Choroid plexus epithelial cell (primary cell): ENCODE measurements around the gene GRB10.

Experiments used
- DNase-seq: peaks from one replicate; pipeline ENCODE4 v3.0.0-alpha.2; 2010; ENCODE audit warnings: low read depth
- H3K4me3 ChIP-seq: 2 replicates; pipeline ENCODE4 v1.5.1; 2011; ENCODE audit warnings: low read depth, mild to moderate bottlenecking, control low read depth, low read length, moderate library complexity
- CTCF ChIP-seq: conservative IDR thresholded peaks from 2 replicates; pipeline ENCODE4 v1.5.1; 2011; ENCODE audit warnings: low read depth, mild to moderate bottlenecking, control low read depth, inconsistent platforms, low read length, moderate library complexity

GRB10 gene

DNA sequence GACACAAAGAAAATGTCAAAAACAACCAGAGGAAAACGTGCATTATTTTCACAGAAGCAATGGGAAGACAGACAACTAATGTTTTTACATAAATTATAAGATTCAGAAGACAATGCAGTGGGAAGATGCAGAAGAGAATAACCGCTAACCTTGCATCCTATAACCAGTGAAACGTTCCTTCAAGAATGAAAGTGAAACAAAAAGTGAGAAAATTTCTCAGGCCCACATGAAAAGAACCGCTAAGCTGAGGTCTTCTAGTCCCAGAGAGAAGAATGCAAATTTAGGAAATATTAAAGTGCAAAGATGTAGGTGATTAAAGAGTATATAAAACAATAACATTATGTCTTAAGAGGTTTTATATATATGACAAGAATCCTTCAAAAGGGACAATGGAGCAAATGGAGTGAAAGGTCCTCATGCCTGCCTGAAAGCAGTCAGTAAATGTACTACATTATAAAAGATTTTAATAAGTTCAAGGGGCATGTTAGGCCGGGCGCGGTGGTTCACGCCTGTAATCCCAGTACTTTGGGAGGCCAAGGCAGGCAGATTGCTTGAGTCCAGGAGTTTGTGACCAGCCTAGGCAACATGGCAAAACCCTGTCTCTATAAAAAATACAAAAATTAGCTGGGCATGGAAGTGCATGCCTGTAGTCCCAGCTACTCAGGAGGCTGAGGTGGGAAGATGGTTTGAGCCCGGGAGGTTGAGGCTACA, 174.3 kb downstream of the GRB10 start:
- DNase-seq, result peak; percentile 7
- no peak overlapping the region for H3K4me3 ChIP-seq
- no peak for TF ChIP-seq CTCF

GRCh38 chr7:50607524-50608125, 175.1 kb downstream of the GRB10 start:
- TF ChIP-seq CTCF, result no peak
- H3K4me3 ChIP-seq, result no peak overlapping the region
- DNase-seq, result peak; percentile 18

GRCh38 chr7:50605059-50605458, 177.6 kb downstream of the GRB10 start:
- no peak overlapping the region for H3K4me3 ChIP-seq
- TF ChIP-seq CTCF, result no peak
- no peak for DNase-seq

- H3K4me3 ChIP-seq, result no peak overlapping the region
- no peak for DNase-seq
- TF ChIP-seq CTCF, result no peak
Measured at GRCh38 chr7:50603287-50603686, 179.4 kb downstream of the GRB10 start.

GRCh38 chr7:50599385-50599784, 183.3 kb downstream of the GRB10 start:
- no peak for DNase-seq
- H3K4me3 ChIP-seq, result no peak overlapping the region
- no peak for TF ChIP-seq CTCF

DNA sequence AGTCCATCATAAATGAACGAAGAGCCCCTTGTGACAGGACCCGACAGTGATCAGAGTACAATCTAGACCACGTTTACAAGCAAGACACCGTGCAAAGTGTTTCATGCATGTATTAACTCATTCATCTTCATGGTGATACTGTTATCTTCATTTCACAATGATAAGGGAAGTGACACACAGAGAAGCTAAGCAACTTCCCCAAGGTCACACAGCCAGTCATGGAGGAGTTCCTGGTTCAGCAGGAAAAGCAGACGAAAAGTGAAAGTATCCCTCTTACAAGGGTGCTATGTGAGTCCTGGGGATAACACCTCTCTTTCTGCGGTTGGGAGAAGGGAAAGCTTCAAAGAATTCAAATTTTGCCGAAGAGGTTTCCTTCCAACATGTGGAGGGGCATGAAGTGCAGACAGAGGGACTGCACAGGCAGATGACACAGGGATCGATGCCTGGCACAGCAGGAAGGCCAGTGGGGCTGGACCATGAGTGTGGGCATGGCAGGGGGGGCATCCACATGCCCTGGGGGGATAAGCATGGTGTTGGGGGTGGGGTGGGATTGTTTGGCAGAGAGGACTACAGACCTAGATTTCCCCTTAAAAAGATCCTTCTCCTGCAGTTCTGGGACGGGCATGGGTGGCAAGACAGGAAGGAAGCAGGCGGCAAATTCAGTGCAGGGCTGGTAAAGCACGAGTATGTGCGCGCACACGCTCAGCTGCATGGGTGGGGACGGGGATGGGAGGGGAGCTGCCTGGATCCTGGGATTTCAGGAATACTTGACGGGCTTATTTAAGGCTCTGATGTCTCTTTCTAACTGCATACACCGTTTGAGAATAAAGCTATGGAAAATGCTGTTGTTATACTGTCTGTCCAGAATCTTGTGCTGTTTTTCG, 184.0 kb downstream of the GRB10 start:
- TF ChIP-seq CTCF, result no peak
- DNase-seq, result no peak
- no peak overlapping the region for H3K4me3 ChIP-seq
